Progenitor cell of endocrine pancreas (in vitro differentiated cells): ENCODE results near the gene SHROOM1. TPM values are rescaled to one million over a fixed set of nuclear protein-coding genes. Genes with fewer than 3 reads are reported as not detected.

Source experiments
- DNase-seq: peaks from one replicate; pipeline ENCODE4 v3.0.0; 2021; ENCODE audit warnings: low spot score; ENCODE audit not compliant: unreplicated experiment
- H3K27ac Mint-ChIP-seq: 2 replicates; pipeline ENCODE4 v1.8.0; 2021; ENCODE audit warnings: mild to moderate bottlenecking, moderate library complexity, mixed read lengths
- H3K27me3 Mint-ChIP-seq: 2 replicates; pipeline ENCODE4 v1.8.0; 2021; ENCODE audit warnings: mixed read lengths
- H3K36me3 Mint-ChIP-seq: 2 replicates; pipeline ENCODE4 v1.8.0; 2022; ENCODE audit warnings: mixed read lengths; ENCODE audit not compliant: insufficient read depth
- H3K4me1 Mint-ChIP-seq: 2 replicates; pipeline ENCODE4 v1.8.0; 2021; ENCODE audit warnings: low read depth, mixed read lengths
- H3K4me3 Mint-ChIP-seq: 2 replicates; pipeline ENCODE4 v1.8.0; 2021; ENCODE audit warnings: low read depth, mild to moderate bottlenecking, moderate library complexity, mixed read lengths
- H3K9me3 Mint-ChIP-seq: 2 replicates; pipeline ENCODE4 v1.8.0; 2021; ENCODE audit warnings: low read depth, mixed read lengths
- CTCF ChIP-seq: fragments of 200-600 bp; sonication (generic); IDR thresholded peaks from one replicate; pipeline ENCODE4 v1.5.0; 2021; ENCODE audit warnings: antibody characterized with exemption, mild to moderate bottlenecking; ENCODE audit not compliant: unreplicated experiment
- total RNA-seq: library from RNA; stranded (reverse); gene quantifications from 2 replicates; pipeline ENCODE4 v1.2.1, GENCODE V29; 2021

Gene SHROOM1
- total RNA-seq, 1 donor from 2014 or later: 10.0 TPM

GRCh38 chr5:132785365-132785764, 45.1 kb downstream of the SHROOM1 start:
- Mint-ChIP-seq H3K27me3 (peaks cover 33% of the 10 kb centered on the region), H3K36me3 (no peaks in the 10 kb centered on the region), H3K4me1 (peaks cover 19% of the 10 kb centered on the region), H3K9me3 (no peaks in the 10 kb centered on the region), H3K4me3 (no peak overlapping the region), H3K27ac (no peak overlapping the region)
- TF ChIP-seq CTCF: no peak
- no peak for DNase-seq

GRCh38 chr5:132782101-132782500, 48.3 kb downstream of the SHROOM1 start:
- DNase-seq: no peak
- Mint-ChIP-seq H3K4me1 (peaks cover 5% of the 10 kb centered on the region), H3K36me3 (no peaks in the 10 kb centered on the region), H3K27ac (no peak overlapping the region), H3K9me3 (no peaks in the 10 kb centered on the region), H3K4me3 (no peak overlapping the region), H3K27me3 (peaks cover 56% of the 10 kb centered on the region)
- no peak for TF ChIP-seq CTCF

- Mint-ChIP-seq H3K27ac (no peak overlapping the region), H3K9me3 (no peaks in the 10 kb centered on the region), H3K27me3 (peaks cover 55% of the 10 kb centered on the region), H3K36me3 (no peaks in the 10 kb centered on the region), H3K4me3 (no peak overlapping the region), H3K4me1 (peaks cover 7% of the 10 kb centered on the region)
- no peak for TF ChIP-seq CTCF
- DNase-seq: no peak
Observed at GRCh38 chr5:132781029-132781428, 49.4 kb downstream of the SHROOM1 start.

GRCh38 chr5:132780577-132780976, 49.9 kb downstream of the SHROOM1 start:
- Mint-ChIP-seq H3K9me3 (no peaks in the 10 kb centered on the region), H3K27me3 (peaks cover 50% of the 10 kb centered on the region), H3K4me1 (peaks cover 9% of the 10 kb centered on the region), H3K4me3 (no peak overlapping the region), H3K36me3 (no peaks in the 10 kb centered on the region), H3K27ac (no peak overlapping the region)
- no peak for DNase-seq
- TF ChIP-seq CTCF: no peak

GRCh38 chr5:132779961-132780360, 50.5 kb downstream of the SHROOM1 start:
- peaks cover 44% of the 10 kb centered on the region for H3K27me3 Mint-ChIP-seq
- H3K36me3 Mint-ChIP-seq: no peaks in the 10 kb centered on the region
- H3K4me3 Mint-ChIP-seq: no peak overlapping the region
- no peak for TF ChIP-seq CTCF
- H3K27ac Mint-ChIP-seq: no peak overlapping the region
- H3K4me1 Mint-ChIP-seq: peaks cover 13% of the 10 kb centered on the region
- DNase-seq: no peak
- H3K9me3 Mint-ChIP-seq: no peaks in the 10 kb centered on the region

GRCh38 chr5:132778856-132779255, 51.6 kb downstream of the SHROOM1 start:
- H3K4me3 Mint-ChIP-seq: peak overlapping the region; percentile 24
- H3K27ac Mint-ChIP-seq: no peak overlapping the region
- no peak for TF ChIP-seq CTCF
- no peaks in the 10 kb centered on the region for H3K36me3 Mint-ChIP-seq
- no peak for DNase-seq
- H3K9me3 Mint-ChIP-seq: no peaks in the 10 kb centered on the region
- peaks cover 13% of the 10 kb centered on the region for H3K4me1 Mint-ChIP-seq
- peaks cover 43% of the 10 kb centered on the region for H3K27me3 Mint-ChIP-seq
